EH (cell line): ENCODE results near the gene TANGO2.

Source experiments
- DNase-seq: peaks from one replicate; pipeline ENCODE4 v3.0.0-alpha.2; 2015; ENCODE audit warnings: low read depth

Gene TANGO2

DNA sequence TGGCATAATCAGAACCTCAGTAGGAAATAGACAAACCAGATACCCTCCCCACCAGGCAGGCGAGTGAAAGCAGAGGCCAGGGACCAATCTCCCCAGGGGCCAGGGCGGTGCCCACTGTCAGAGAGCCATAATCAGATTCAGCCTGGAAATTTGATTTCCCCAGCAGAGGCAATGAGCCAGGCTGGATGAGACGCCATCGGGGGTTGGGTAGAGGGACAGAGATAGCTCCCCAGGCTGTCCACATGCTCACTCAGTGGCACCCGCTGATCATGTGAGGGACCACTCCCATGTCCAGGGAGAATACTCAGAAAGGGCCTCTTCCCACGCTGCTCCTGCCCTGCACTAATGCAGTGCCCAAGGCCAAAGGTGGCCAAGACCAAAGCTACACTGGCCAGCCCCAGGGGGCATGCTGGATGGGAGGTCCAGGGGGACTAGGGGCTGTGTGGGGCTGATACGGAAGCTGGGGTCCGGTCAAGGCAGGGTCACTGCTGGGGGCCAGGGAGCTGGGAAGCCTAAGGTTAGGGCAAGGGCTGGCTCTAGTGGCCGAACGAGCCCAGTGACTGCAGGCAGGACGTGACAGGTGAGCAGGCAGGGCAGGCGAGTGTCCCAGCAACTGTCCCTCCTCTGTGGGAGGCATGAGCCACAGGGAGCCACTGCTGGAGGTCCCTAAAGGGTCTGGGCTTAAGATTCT, 24.1 kb upstream of the TANGO2 start:
- no peak for DNase-seq

DNA sequence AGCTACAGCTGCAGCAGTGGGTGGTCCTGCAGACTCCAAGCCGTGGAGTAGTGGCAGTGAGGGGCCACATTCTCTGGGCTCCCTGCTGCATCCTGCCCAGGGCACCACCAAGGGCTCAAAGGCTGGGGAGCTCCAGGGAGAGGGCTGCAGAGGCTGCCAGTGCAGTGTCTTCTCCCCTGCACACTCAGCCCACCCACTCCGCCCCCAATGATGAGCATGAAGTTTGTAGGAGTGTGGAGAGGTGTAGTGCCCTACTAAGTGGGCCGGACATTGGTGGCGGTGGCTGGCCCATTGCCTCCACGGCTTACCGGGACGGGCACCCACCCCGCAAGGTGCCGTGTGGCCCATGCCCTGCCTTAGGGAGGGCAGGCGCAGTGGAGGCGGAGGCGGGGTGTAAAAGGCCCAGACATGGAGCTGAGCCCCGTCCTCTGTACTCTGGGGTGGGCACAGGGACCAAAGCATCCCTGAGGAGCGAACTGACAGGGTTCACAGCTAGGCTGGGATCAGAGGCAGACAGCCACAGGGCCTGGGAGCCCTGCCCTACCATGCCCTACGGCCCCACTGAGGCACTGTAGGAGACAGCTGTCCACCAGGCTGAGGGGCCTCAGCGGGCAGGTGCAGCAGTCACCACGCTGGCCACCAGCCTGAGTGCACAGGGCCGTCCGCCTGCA, 23.2 kb upstream of the TANGO2 start:
- DNase-seq, result no peak

DNA sequence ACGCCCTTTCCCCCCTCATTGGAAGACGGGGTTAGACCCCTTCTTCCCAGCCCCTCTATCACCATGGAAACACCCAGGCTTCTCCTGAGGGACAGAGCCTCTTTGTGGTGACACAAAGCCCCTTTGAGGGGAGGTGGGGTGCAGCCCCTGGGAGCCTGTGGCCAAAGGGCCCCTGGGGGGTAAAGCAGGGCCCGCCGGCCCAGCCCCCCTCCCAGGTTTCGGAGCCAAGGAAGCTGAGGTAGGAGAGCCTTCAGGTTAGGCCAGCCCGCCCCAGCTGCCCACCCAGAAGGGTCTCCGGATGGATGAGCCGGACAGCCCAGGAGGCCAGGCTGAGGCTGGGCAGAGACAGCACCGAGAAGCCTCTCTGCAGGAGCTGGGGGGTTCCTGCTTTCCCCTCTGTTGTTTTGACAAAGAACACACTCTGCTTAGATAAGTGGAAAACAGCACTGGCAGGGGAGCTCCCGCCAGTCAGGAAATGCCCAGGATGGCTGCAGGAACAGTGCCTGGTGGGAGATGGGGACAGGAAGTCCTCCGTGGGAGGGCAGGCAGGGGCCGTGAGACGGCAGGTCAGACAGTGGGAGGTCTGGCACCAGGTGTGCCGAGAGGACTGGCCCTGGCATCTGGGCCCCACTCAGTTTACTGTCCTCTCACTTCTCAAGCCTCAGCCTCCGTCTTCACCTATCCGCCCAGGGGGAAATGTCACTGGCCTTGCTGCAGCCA, 22.5 kb upstream of the TANGO2 start:
- DNase-seq, result no peak

DNA sequence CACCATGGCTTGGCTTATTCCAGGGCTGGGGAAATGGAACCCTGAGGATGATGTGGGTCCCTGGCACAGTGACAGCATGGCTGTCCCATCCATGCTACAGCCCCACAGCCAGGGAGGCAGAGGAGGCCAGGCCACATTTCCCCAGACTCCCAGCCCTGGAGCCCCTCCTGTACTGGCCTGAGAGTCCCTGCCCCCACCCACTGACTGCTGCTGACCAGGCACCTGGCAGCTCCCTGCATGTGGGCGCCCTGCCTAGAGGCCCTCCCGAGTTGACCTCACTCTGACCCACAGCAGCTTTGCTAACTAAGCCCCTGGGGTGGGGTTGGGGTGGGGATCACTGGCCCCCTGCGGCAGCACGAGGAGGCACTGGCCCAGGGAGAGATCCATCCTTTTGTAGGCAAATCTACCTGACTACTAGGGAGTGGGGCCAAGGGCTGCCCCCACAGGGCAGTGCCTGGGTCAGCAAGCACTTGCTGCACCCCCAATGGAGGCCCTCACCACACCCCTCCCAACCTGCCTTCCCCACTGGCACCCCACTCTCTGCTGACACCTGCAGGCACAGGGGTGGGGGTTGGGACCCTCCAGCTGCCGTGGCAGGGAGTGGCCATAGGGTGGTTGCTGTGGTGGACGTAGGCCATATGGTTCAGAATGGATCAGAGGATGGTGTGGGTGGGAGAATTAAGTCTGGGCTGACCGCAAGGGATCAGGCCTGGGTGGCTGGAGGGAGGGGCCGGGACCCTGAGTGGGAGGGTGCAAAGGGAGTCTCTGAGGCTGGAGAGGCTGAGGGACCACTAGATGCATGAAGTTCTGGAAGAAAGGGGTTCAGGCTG, 21.7 kb upstream of the TANGO2 start:
- DNase-seq, result no peak

DNA sequence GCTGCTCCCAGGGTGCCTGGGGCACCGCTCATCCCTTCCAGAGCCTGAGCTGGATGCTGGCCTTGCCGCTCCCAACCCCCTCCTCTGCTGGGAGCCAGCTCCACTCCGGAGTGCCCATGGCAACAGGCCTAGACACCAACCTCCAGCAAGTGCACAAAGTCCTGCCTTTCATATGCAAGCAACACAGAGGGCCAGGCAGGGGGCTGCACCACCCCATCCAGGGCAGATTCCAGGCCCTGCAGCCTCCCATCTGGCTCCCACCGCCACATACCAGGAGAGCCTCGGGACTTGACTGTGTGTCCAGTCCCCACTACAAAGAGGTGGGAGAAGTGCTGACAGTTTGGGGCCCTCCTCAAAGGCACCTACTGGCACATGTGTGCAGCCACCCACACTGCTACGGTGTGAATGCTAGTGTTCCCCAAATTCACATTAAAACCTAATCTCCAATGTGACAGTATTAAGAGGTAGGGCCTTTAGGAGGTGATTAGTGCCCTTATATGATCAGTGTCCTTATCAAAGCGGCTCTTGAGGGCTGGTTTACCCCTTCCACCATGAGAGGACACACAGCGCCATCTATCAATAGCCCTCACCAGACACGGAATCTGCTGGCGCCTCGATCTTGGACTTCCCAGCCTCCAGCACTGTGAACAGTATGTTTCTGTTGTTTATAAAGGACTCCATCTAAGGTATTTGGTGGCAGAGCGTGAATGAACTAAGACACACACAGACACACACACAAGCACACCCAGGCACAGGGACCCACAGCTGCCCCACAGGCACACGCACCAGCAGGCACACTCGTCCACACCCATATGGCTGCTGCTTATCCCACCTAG, 20.4 kb upstream of the TANGO2 start:
- DNase-seq, result no peak

DNA sequence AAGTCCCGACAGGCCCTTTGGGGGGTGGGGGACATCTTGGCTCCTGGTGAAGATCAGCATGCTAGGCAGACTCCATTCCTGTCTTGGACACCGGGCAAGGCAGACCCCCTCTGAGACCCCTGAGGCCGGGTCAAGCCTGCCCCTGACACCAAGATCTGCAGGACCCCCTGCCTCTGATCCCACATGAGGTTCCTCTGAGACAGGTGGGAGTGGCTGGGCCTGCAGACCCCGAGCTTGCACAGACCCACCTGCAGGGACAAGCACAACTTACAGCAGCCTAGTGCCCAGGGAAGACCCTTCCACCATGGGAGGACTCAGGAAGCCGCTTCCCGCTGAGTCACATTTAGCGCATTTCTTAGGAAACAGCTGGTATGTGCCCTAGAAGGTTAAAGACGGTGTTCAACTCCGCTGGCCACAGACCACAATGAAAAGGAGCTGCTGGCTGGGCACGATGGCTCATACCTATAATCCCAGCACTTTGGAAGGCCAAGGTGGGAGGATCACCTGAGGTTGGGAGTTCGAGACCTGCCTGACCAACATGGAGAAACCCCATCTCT, 19.8 kb upstream of the TANGO2 start:
- no peak for DNase-seq

DNA sequence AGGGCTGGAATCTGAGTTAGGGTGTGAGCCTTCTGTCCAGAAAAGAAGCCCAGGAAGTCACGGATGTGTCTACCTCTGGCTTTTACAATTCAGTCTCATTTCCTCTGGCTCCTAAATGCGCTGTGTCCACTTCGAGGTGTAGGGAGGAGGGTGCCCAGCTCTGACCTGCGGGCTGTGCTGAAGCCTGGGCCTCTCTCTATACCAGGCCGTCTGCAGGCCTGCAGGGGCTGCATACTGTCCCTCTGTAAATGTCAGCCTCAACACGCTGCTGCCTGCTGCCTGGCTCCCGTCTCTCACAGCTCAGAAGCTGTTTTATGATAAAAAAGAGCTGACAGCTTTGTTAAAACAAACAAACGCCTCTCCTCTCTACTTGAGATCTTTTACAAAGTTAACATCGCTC, 18.8 kb upstream of the TANGO2 start:
- DNase-seq, result no peak

DNA sequence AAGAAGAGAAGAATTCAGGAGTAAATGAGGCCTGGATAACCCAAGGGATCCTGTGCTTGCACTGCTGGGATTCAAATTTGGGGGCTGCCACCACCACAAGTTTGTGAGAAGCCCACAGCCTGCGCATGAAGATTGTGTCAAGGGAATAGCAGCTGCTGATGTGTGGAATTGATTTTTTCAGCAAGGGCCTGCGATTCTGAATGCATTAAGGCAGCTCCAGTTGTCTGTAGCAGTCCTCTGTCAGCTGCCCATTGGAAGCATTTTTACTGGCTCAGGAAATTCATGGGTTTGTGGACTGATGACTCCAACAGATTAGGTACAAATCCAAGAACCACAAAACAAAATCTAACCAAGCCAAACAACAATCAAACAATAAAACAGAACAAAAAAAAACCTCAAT, 18.3 kb upstream of the TANGO2 start:
- DNase-seq, result no peak

DNA sequence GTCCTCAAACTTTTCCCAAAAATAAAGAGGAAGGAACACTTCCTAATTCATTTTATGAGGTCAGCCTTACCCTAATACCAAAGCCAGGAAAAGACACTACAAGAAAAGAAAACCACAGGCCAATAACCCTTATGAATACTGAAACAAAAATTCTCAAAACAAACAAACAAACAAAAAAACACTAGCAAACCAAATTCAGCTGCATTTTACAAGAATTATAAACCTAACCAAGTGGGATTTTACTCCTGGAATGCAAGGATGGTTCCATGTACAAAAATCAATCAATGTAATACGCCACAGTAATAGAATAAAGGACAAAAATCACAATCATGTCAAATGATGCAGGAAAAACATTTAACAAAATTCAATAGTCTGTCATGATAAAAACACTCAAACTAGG, 17.6 kb upstream of the TANGO2 start:
- no peak for DNase-seq

DNA sequence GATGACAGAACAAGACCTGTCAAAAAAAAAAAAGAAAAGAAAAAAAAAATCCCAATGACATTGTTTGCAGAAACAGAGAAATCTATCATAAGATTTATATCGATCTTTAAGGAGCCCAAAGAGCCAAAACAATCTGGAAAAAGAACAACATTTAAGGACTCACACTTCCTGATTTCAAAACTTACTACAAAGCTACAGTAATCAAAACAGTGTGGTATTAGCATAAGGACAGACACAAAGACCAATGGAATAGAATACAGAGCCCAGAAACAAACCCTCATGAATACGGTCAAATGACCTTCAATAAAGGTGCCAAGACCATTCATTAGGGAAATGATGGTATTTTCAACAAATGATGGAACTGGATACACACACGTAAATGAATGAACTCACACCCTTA, 16.4 kb upstream of the TANGO2 start:
- DNase-seq, result no peak

DNA sequence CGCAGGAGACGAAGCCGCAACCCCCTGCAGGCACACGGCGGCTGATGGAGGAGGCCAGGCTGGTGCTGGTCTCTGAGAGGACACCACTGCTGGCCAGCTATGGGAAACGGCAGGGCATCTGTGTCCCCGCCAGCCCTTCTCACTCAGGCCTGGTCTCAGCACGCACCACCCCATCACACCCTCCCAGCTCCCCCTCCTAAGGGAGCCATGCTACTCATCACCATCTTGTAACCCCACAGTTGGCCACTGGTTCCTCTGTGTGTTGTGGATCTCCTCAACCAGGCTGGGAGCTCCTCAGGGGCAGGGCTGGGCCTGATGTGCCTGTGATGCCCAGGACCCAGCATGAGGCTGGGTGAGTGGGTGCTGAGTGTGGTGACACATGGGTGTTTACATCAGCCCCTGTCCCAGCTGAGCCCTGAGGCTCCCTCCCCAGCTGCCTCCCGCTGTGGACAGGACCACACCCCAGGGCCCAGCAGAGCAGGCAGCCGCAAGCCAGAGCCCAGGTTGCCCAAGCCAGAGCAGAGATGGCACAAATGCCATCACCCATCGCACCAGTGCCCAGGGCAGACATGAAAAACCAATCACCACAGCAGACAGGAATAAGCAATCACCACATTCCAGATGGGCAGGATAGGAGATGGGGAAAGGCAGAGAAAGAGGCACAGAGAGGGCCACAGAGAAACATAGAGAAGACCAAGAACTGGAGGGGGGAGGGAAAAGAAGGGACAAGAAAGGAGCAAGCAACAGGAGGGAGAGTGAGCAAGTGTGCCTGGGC, 12.5 kb upstream of the TANGO2 start:
- no peak for DNase-seq

DNA sequence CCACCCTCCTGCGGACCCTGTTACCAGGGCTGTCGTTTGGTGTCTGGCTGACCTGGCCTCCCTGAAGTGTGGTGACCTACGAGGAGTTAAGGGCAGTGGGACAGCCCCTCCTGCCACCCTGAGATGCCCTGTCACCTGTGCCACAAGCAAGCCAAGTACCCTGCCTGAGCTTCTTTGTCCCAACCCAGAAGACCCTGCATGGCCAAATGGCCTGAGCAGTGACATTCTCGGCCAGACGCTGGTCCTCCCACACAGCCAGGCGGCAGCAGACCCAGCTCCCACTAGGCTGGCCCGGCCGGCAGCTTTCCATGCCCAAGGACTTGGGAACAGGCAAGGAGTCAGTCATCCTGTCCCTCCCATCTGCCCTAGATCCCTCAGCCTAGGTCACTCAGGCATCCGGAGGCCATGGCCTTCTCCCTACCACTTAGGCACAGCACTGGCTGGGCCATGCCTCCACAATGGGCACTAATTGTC, 11.9 kb upstream of the TANGO2 start:
- no peak for DNase-seq

DNA sequence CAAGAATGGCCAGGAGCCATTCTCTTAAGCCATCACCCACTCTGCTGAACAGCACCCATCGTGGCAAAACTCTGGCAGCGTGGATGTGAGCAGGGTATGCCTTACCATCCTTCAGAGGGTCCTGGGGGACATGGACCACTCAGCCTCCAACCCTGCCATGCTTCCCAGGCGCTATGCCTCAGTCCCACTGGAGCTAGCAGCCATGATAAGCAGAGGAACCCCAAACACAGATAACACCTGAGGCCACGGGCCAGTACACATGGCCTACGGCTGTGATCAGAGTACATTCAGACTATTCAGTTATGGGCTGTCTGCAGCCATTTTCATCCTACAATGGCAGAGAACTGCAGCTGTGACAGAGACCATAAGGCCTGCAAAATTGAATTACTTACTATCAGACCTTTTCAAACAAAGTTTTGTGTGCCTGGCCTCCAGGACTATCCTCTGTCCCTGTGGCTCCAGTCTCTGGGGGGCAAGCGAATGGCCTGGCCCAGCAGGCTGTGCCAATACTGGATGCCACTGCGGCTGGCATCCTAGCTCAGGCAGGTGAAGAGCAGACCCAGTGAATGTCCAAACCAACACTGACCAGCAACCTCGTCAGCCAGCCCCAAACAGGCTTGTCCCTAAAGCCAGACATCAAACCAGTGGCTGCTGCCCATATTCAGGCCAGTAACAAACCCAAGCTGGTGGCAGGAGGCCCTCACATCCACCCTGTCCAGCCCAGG, 11.2 kb upstream of the TANGO2 start:
- DNase-seq, result no peak

DNA sequence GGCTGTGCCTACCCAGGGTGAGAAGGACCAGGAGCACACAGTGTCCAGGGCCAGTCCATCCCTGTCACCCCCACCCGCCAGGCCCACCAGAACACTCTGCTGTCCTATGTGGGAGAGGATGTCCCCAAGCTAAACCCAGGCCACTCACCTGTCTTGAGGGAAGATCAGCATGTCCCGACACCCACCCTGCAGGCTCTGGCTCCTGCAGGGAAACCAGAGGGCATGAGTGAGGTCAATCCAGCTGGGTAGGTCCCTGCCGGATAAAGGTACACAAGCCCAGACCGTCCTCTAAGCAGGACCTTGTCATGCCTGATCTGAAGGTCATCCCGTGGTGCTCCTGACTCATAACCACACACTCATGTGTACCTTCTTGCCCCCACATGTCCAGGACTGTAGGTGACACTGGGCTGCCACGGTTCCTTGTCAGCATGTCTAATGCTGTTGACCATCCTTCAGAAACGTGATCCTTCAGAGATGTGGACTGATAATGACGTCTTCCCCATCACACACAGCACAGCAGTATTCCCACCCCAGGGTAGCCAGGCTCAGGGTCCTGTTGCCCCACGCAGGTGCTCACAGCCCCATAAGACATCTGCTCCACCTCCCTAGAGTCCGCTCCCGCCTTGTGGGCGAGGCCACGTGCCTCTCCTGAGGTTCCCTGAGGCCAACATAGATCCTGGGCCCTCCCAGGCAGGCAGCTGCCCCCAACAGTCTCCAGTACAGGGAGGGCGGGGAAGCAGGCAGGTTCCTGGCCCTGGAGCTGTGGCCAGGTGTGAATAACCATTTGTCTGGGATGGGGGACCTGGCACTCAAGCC, 10.4 kb upstream of the TANGO2 start:
- DNase-seq, result no peak

DNA sequence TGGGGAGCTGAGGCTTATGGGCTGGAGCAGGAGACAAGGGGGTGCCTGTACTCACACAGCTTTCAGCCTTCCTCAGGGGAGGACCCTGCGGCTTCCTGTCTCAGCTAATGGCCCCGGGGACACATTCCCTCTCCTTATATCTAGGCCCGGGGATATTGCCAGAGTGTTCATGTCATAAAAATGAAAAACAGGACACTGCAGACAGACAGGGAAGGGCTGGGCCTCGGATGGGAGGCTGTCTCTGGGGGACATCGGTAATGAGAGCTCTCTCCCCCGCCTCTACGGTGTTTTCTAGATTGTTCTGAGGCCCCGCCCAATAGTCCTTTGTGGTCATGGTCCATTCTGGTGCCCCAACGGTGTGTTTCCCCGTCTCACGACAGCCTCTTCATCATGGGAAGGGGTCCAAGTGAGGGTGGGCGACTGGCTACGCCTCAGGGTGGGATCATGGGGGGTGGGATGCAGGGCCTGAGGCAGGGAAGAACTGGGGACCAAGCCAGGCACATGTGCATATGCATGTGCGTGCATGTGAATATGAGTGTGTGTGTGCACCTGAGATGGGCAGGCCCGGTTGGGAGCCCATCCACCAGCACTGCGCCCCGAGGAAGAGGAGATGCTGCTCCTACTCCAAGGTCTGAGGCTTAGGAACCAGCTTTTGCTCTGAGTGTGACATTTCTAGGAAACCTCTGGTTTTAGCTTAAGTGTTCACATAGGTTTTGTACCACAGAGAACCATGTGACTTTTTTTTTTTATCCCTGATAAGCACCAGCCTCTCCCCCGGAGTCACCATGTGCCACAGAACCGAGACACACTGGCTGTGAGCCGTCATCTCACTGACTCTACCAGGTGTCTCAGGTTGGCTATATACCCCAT, 9.6 kb upstream of the TANGO2 start:
- DNase-seq, result no peak

DNA sequence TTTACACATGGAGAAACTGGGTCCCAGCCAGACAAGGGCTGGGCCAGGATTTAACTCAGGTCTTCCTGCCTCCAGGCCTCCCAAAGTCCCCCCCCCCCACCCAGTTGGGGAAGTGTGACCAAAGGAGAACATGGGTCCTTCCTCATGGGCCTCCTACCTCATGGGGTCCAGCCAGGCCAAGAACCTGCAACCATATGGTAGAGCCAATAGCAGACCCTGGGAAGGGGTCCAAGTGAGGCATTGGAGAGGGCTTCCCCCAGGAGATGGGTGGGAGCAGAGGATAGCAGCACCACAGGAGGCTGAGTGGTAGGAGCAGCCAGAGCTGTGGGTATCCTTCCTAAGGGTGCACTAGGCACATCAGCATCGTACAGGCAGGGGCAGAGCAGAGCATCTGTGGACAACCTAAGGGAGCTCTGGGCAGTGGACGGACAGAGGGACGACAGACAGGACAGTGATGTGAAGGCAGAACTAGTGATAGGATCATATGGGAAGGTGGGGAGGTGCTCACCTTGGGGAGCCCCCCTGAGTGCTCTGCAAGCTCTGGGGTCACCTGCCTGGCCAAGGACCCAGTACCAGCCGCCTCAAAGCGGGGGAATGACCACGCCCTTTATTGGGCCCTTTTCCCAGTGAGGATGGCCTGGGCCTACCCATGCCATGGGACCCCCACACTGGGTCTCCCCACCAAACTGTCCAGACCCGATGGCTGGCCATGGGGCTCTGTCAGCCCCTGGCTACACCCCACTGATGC, 8.7 kb upstream of the TANGO2 start:
- DNase-seq, result no peak

DNA sequence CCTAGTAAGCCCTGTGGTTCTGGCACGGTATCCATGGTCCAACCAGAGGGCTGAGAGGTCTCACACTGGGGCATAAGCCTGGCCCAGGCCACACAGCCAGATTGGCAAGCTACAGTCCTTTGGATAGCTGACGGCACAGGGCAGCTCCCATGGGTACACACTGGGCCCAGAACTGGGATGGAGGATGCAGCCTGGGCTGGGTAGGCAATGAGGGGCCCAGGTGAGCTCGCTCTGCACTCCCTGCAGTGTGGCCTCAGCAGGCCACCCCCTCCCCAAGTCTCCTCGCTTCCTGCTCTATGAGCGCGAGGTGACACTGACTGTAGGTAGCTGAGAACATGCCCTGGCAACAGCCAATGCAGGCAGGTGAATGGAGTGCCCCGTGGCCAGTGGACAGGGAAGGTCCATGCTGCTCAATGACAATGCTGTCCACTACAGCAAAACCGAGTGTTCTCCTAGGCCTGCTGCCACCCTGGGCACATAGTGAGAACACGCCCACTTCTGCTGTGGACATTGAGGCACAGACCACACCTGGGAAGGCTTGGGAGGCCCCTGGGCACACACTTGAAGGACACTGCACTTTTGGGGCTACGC, 8.1 kb upstream of the TANGO2 start:
- DNase-seq, result no peak
